ENCODE results near the gene DGCR8.

GRCh38 chr22:20106205-20106848 lies 26.3 kb downstream of the DGCR8 start:
- TF ChIP-seq SP1 (IDR thresholded peaks at IDR 0.05) (no peak), L3MBTL2 (conservative IDR thresholded peaks at IDR 0.05) (no peak), FOXK2 (IDR thresholded peaks at IDR 0.05) (no peak), FOXM1 (IDR thresholded peaks at IDR 0.05; ENCODE audit: borderline replicate concordance) (no peak), PKNOX1 (IDR thresholded peaks at IDR 0.05) (no peak), LEF1 (IDR thresholded peaks at IDR 0.05; ENCODE audit: borderline replicate concordance) (no peak), CTBP1 (IDR thresholded peaks at IDR 0.05; ENCODE audit: borderline replicate concordance) (no peak), ELF4 (IDR thresholded peaks at IDR 0.05) (no peak), TARDBP (IDR thresholded peaks at IDR 0.05) (no peak), SUZ12 (IDR thresholded peaks at IDR 0.05) (no peak), BHLHE40 (IDR thresholded peaks at IDR 0.05; ENCODE audit: borderline replicate concordance) (no peak)
